Caco-2 (cell line): Measurements from ENCODE around the gene CDK5RAP2. TPM values are rescaled to one million over a fixed set of nuclear protein-coding genes. Genes with fewer than 3 reads are reported as not detected.

Experiments
- BruUV-seq: library from RNA; stranded (reverse); fragments of 400-500 nt; replicated peaks from 2 replicates; lab custom pipeline; 2021; lab: Mats Ljungman, UMichigan
- CTCF ChIA-PET: fragments of 300-600 bp; sonication (Branson Sonifier 250); formaldehyde crosslinking; loops from one replicate; lab custom pipeline; 2022; ENCODE audit warnings: antibody characterized with exemption; lab: Charles Lee
- POLR2A ChIA-PET: fragments of 300-600 bp; sonication (Branson Sonifier 250); formaldehyde crosslinking; loops from one replicate; lab custom pipeline; 2022; ENCODE audit warnings: antibody characterized with exemption; lab: Charles Lee
- DNase-seq, 2 experiments: peaks; one replicate each; pipeline versions ENCODE4 v3.0.0 to v3.0.0-alpha.2; 2020 to 2022
- H3K27me3 ChIP-seq: replicated peaks from 2 replicates; pipeline ENCODE4 v1.6.0; 2011; ENCODE audit warnings: low read length; ENCODE audit not compliant: control insufficient read depth, insufficient read depth
- H3K36me3 ChIP-seq: 2 replicates; pipeline ENCODE4 v1.5.1; 2011; ENCODE audit warnings: low read length; ENCODE audit not compliant: control insufficient read depth, insufficient read depth
- H3K4me1 ChIP-seq: fragments of 250-450 bp; sonication (Bioruptor Pico); 2 replicates; pipeline ENCODE4 v1.5.1; 2020; ENCODE audit warnings: mild to moderate bottlenecking
- H3K4me3 ChIP-seq: 2 replicates; pipeline ENCODE4 v1.5.1; 2011; ENCODE audit warnings: low read depth, mild to moderate bottlenecking, control low read depth, low read length
- H3K9me3 ChIP-seq: fragments of 250-450 bp; sonication (Bioruptor Pico); 2 replicates; pipeline ENCODE4 v1.5.1; 2020; ENCODE audit warnings: mild to moderate bottlenecking, moderate library complexity
- H3K27ac Mint-ChIP-seq: one replicate; pipeline ENCODE4 v1.8.0; 2022; ENCODE audit warnings: mixed read lengths; ENCODE audit not compliant: unreplicated experiment
- H3K27me3 Mint-ChIP-seq: one replicate; pipeline ENCODE4 v1.8.0; 2022; ENCODE audit warnings: mixed read lengths; ENCODE audit not compliant: insufficient read depth, unreplicated experiment
- H3K36me3 Mint-ChIP-seq: one replicate; pipeline ENCODE4 v1.8.0; 2022; ENCODE audit warnings: mild to moderate bottlenecking, mixed read lengths; ENCODE audit not compliant: insufficient read depth, unreplicated experiment
- H3K4me1 Mint-ChIP-seq: one replicate; pipeline ENCODE4 v1.8.0; 2022; ENCODE audit warnings: low read depth, mixed read lengths; ENCODE audit not compliant: unreplicated experiment
- H3K4me3 Mint-ChIP-seq: one replicate; pipeline ENCODE4 v1.8.0; 2022; ENCODE audit warnings: mild to moderate bottlenecking, moderate library complexity, mixed read lengths; ENCODE audit not compliant: unreplicated experiment
- H3K9me3 Mint-ChIP-seq: one replicate; pipeline ENCODE4 v1.8.0; 2022; ENCODE audit warnings: mixed read lengths; ENCODE audit not compliant: unreplicated experiment
- intact Hi-C: fragments of 100-400 bp; cut with micrococcal nuclease; formaldehyde crosslinking; loops from one replicate; pipeline ENCODE4 v1.10.0; 2022; ENCODE audit not compliant: unreplicated experiment
- total RNA-seq: library from RNA; stranded (reverse); gene quantifications from 2 replicates; pipeline ENCODE4 v1.2.3, GENCODE V29; 2022
- TF ChIP-seq, protein P1 (sequence below), 2 experiments: fragments of 200-600 bp in 1 of 2; IDR thresholded peaks; 1 replicate in 1 of 2; 2 replicates in 1 of 2; pipeline versions ENCODE4 v1.5.1 to v1.8.0; 2011 to 2022; ENCODE audit warnings: antibody characterized with exemption in 1 of 2, control low read depth in 1 of 2, inconsistent platforms in 1 of 2, low read depth in 1 of 2, low read length in 1 of 2, mild to moderate bottlenecking in 1 of 2, moderate library complexity in 1 of 2; ENCODE audit not compliant: insufficient read depth in 1 of 2, severe bottlenecking in 1 of 2, unreplicated experiment in 1 of 2

Gene CDK5RAP2
- total RNA-seq, 1 experiment from 2014 or later, result 71.3 TPM

DNA sequence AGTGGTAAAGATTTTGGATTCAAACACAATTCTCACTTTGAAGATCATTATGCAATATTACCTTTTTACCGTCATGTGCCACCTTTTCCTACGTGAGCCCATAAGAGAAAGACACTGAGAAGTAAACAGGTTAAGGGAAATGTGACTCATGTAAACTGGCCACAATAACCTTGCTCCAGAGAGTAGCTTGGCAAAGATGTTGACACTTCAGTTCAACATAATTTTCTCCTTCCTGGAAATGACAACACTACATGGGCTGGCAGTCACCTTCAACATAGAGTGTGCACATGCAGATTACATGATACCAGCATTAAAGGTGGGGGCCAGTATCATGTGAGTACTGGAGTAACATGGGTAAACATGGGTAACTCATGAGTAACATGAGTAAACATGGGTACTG, 141.9 kb downstream of the CDK5RAP2 start:
- Mint-ChIP-seq H3K4me1 (no peaks in the 10 kb centered on the region), H3K36me3 (peaks cover 55% of the 10 kb centered on the region), H3K27me3 (no peaks in the 10 kb centered on the region), H3K4me3 (no peak overlapping the region), H3K27ac (no peak overlapping the region), H3K9me3 (no peaks in the 10 kb centered on the region)
- DNase-seq, result no peak
- CTCF ChIA-PET, result no interaction called here
- no peaks in the 10 kb centered on the region for H3K27me3 ChIP-seq
- H3K9me3 ChIP-seq, result no peaks in the 10 kb centered on the region
- H3K4me3 ChIP-seq, result no peak overlapping the region
- H3K36me3 ChIP-seq, result 0 out of 2 replicates have a peak, but pooled peaks cover 2% of the 10 kb centered on the region
- BruUV-seq, result no TSS peak
- TF ChIP-seq, protein P1, sequence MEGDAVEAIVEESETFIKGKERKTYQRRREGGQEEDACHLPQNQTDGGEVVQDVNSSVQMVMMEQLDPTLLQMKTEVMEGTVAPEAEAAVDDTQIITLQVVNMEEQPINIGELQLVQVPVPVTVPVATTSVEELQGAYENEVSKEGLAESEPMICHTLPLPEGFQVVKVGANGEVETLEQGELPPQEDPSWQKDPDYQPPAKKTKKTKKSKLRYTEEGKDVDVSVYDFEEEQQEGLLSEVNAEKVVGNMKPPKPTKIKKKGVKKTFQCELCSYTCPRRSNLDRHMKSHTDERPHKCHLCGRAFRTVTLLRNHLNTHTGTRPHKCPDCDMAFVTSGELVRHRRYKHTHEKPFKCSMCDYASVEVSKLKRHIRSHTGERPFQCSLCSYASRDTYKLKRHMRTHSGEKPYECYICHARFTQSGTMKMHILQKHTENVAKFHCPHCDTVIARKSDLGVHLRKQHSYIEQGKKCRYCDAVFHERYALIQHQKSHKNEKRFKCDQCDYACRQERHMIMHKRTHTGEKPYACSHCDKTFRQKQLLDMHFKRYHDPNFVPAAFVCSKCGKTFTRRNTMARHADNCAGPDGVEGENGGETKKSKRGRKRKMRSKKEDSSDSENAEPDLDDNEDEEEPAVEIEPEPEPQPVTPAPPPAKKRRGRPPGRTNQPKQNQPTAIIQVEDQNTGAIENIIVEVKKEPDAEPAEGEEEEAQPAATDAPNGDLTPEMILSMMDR (IDR thresholded peaks at IDR 0.05; ENCODE audit: insufficient read depth in 1 of 2, low read depth in 1 of 2, low read length in 1 of 2, severe bottlenecking in 1 of 2, unreplicated experiment in 1 of 2), result no peak
- intact Hi-C loops, result no loop called here
- POLR2A ChIA-PET, result no interaction called here
- H3K4me1 ChIP-seq, result no peaks in the 10 kb centered on the region

DNA sequence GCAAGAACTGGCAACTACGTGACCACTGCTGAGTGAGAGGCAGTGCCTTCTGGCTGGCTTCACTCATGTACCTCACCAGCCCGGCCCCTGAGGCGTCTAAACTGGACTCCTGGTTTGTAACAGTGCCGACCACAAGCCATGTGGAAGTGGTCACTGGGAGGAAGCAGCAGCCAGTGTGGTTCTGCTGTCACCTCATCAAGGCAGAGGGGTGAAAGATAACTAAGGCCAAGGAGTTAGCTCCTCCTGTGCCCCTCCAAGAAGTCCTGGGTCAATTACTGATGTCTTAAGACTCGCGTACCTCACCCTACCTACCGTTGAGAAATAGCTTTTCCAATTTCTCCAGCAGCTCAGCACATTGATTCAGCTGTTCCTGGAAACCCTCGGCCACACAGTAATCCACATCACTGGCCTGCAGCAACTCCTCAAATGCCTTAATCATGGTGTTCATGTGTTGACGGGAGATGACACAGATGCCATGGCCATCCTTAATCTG, 142.9 kb downstream of the CDK5RAP2 start:
- ChIA-PET POLR2A (no interaction called here), CTCF (no interaction called here)
- no TSS peak for BruUV-seq
- Histone ChIP-seq H3K4me3 (no peak overlapping the region), H3K27me3 (no peaks in the 10 kb centered on the region), H3K36me3 (0 out of 2 replicates have a peak, but pooled peaks cover 2% of the 10 kb centered on the region), H3K4me1 (no peaks in the 10 kb centered on the region), H3K9me3 (no peaks in the 10 kb centered on the region)
- Mint-ChIP-seq H3K4me1 (no peaks in the 10 kb centered on the region), H3K27ac (no peak overlapping the region), H3K36me3 (peaks cover 48% of the 10 kb centered on the region), H3K27me3 (no peaks in the 10 kb centered on the region), H3K4me3 (no peak overlapping the region), H3K9me3 (no peaks in the 10 kb centered on the region)
- TF ChIP-seq, protein P1 (IDR thresholded peaks at IDR 0.05; ENCODE audit: insufficient read depth in 1 of 2, low read depth in 1 of 2, low read length in 1 of 2, severe bottlenecking in 1 of 2, unreplicated experiment in 1 of 2), result no peak
- DNase-seq, result no peak
- intact Hi-C loops, result no loop called here

DNA sequence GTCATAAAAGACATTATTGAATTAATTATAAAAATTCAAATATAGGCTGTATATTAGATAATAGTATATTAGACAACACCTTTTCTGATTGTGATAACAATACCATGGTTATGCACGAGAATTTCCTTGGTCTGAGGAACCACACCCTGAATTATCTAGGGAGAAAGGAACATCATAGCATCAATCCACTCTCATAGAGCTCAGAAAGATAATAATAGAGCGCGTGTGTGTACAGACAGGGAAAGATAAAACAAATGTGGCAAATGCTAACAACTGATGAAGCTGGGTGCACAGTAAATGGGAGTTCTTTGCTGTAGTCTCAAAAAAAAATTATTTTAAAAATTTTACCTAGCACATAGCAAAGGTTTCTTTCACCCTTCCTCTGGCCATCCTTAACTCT, 143.5 kb downstream of the CDK5RAP2 start:
- H3K4me1 ChIP-seq, result no peaks in the 10 kb centered on the region
- Mint-ChIP-seq H3K4me1 (no peaks in the 10 kb centered on the region), H3K27ac (no peak overlapping the region), H3K4me3 (no peak overlapping the region), H3K27me3 (no peaks in the 10 kb centered on the region), H3K36me3 (peaks cover 45% of the 10 kb centered on the region), H3K9me3 (no peaks in the 10 kb centered on the region)
- DNase-seq, result no peak
- POLR2A ChIA-PET, result no interaction called here
- CTCF ChIA-PET, result no interaction called here
- no peaks in the 10 kb centered on the region for H3K9me3 ChIP-seq
- intact Hi-C loops, result no loop called here
- H3K4me3 ChIP-seq, result no peak overlapping the region
- TF ChIP-seq, protein P1 (IDR thresholded peaks at IDR 0.05; ENCODE audit: insufficient read depth in 1 of 2, low read depth in 1 of 2, low read length in 1 of 2, severe bottlenecking in 1 of 2, unreplicated experiment in 1 of 2), result no peak
- H3K27me3 ChIP-seq, result no peaks in the 10 kb centered on the region
- no TSS peak for BruUV-seq
- peaks cover 2% of the 10 kb centered on the region; the same call in 1 of the 2 replicates for H3K36me3 ChIP-seq
